ENCODE measurements around the gene KCNJ4.

KCNJ4 gene

GRCh38 chr22:38435010-38435409 lies 20.0 kb downstream of the KCNJ4 start:
- Histone ChIP-seq H3K4me1 (ENCODE audit: control insufficient read depth, insufficient read depth, low read length) (no peaks in the 10 kb centered on the region), H3K27ac (ENCODE audit: extremely low read depth, low read depth, low read length) (no peak overlapping the region), H3K9me3 (ENCODE audit: control insufficient read depth, insufficient read depth, low read depth, low read length) (no peaks in the 10 kb centered on the region), H3K4me3 (ENCODE audit: low read depth, low read length) (no peak overlapping the region), H3K36me3 (ENCODE audit: control insufficient read depth in 2 of 2, insufficient read depth in 1 of 2, low read length in 2 of 2) (no peaks in the 10 kb centered on the region)
- TF ChIP-seq GLI2 (tag by site-specific recombination; IDR thresholded peaks at IDR 0.05; ENCODE audit: borderline replicate concordance, low read depth) (no peak), ZBTB7A (tag by site-specific recombination; IDR thresholded peaks at IDR 0.05; ENCODE audit: low read depth) (no peak), MZF1 (tag by site-specific recombination; IDR thresholded peaks at IDR 0.05; ENCODE audit: borderline replicate concordance) (no peak), ZNF510 (tag by site-specific recombination; IDR thresholded peaks at IDR 0.05; ENCODE audit: insufficient replicate concordance) (no peak), ZNF148 (tag by site-specific recombination; IDR thresholded peaks at IDR 0.05; ENCODE audit: borderline replicate concordance) (no peak), ZNF677 (tag by site-specific recombination; IDR thresholded peaks at IDR 0.05) (no peak), ZNF335 (tag by site-specific recombination; conservative IDR thresholded peaks at IDR 0.05) (no peak), OSR2 (tag by site-specific recombination; IDR thresholded peaks at IDR 0.05) (no peak)
- TF ChIP-seq, protein P1, sequence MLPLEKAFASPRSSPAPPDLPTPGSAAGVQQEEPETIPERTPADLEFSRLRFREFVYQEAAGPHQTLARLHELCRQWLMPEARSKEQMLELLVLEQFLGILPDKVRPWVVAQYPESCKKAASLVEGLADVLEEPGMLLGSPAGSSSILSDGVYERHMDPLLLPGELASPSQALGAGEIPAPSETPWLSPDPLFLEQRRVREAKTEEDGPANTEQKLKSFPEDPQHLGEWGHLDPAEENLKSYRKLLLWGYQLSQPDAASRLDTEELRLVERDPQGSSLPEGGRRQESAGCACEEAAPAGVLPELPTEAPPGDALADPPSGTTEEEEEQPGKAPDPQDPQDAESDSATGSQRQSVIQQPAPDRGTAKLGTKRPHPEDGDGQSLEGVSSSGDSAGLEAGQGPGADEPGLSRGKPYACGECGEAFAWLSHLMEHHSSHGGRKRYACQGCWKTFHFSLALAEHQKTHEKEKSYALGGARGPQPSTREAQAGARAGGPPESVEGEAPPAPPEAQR (tag by site-specific recombination; IDR thresholded peaks at IDR 0.05), result no peak
- TF ChIP-seq, protein P2, sequence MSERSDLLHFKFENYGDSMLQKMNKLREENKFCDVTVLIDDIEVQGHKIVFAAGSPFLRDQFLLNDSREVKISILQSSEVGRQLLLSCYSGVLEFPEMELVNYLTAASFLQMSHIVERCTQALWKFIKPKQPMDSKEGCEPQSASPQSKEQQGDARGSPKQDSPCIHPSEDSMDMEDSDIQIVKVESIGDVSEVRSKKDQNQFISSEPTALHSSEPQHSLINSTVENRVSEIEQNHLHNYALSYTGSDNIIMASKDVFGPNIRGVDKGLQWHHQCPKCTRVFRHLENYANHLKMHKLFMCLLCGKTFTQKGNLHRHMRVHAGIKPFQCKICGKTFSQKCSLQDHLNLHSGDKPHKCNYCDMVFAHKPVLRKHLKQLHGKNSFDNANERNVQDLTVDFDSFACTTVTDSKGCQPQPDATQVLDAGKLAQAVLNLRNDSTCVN (tag by site-specific recombination; optimal IDR thresholded peaks at IDR 0.05), result no peak
- ChIA-PET POLR2A (interaction anchor here (1.0 kb wide), 1 partner anchor 13 kb away, joined by 6 read pairs; no protein-coding TSS in a partner anchor), CTCF (interaction anchor here (0.5 to 1.4 kb wide), 14 partner anchors 11 to 247 kb away, joined by 3 to 5 read pairs (median 3); partner anchors contain the start of gene TOMM22)

GRCh38 chr22:38433871-38434270 lies 21.1 kb downstream of the KCNJ4 start:
- TF ChIP-seq TRIM28 (IDR thresholded peaks at IDR 0.05; ENCODE audit: borderline replicate concordance, low read length) (no peak), TCF7L2 (IDR thresholded peaks at IDR 0.05; ENCODE audit: borderline replicate concordance, low read depth, low read length) (no peak), ZNF629 (tag by site-specific recombination; IDR thresholded peaks at IDR 0.05) (no peak), ZNF548 (tag by site-specific recombination; IDR thresholded peaks at IDR 0.05) (no peak), ZNF114 (tag by site-specific recombination; IDR thresholded peaks at IDR 0.05) (no peak), ZNF140 (tag by site-specific recombination; IDR thresholded peaks at IDR 0.05) (no peak), ZNF792 (tag by site-specific recombination; IDR thresholded peaks at IDR 0.05) (no peak), ZSCAN30 (tag by site-specific recombination; IDR thresholded peaks at IDR 0.05) (no peak), ZBTB49 (tag by site-specific recombination; IDR thresholded peaks at IDR 0.05; ENCODE audit: low read depth) (no peak), BCL11B (tag by site-specific recombination; IDR thresholded peaks at IDR 0.05; ENCODE audit: low read depth) (no peak)
- TF ChIP-seq, protein P1 (tag by site-specific recombination; IDR thresholded peaks at IDR 0.05), result no peak
- TF ChIP-seq, protein P3, sequence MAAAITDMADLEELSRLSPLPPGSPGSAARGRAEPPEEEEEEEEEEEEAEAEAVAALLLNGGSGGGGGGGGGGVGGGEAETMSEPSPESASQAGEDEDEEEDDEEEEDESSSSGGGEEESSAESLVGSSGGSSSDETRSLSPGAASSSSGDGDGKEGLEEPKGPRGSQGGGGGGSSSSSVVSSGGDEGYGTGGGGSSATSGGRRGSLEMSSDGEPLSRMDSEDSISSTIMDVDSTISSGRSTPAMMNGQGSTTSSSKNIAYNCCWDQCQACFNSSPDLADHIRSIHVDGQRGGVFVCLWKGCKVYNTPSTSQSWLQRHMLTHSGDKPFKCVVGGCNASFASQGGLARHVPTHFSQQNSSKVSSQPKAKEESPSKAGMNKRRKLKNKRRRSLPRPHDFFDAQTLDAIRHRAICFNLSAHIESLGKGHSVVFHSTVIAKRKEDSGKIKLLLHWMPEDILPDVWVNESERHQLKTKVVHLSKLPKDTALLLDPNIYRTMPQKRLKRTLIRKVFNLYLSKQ (tag by site-specific recombination; IDR thresholded peaks at IDR 0.05; ENCODE audit: borderline replicate concordance), result no peak
- Histone ChIP-seq H3K27ac (ENCODE audit: extremely low read depth, low read depth, low read length) (no peak overlapping the region), H3K4me1 (ENCODE audit: control insufficient read depth, insufficient read depth, low read length) (no peaks in the 10 kb centered on the region), H3K36me3 (ENCODE audit: control insufficient read depth in 2 of 2, insufficient read depth in 1 of 2, low read length in 2 of 2) (no peaks in the 10 kb centered on the region), H3K9me3 (ENCODE audit: control insufficient read depth, insufficient read depth, low read depth, low read length) (no peaks in the 10 kb centered on the region), H3K4me3 (ENCODE audit: low read depth, low read length) (no peak overlapping the region)
- CTCF ChIA-PET, result interaction anchor here (0.7 to 1.2 kb wide), 2 partner anchors 9 to 32 kb away, joined by 3 to 4 read pairs; no protein-coding TSS in a partner anchor
- POLR2A ChIA-PET, result interaction anchor here (1.0 to 1.1 kb wide), 2 partner anchors 10 to 19 kb away, joined by 3 read pairs; no protein-coding TSS in a partner anchor
